Kidney glomerular epithelial cell (primary cell): ENCODE measurements around the gene FAM89B.
"Not testable (repeated sequence)": the region's sequence is repeated elsewhere in the genome, so short reads cannot be mapped to it uniquely, and the experiment has no call there.

ENCODE experiments used
- DNase-seq: peaks from one replicate; lab custom pipeline; 2025; lab: John Stamatoyannopoulos, UW

The FAM89B gene

DNA sequence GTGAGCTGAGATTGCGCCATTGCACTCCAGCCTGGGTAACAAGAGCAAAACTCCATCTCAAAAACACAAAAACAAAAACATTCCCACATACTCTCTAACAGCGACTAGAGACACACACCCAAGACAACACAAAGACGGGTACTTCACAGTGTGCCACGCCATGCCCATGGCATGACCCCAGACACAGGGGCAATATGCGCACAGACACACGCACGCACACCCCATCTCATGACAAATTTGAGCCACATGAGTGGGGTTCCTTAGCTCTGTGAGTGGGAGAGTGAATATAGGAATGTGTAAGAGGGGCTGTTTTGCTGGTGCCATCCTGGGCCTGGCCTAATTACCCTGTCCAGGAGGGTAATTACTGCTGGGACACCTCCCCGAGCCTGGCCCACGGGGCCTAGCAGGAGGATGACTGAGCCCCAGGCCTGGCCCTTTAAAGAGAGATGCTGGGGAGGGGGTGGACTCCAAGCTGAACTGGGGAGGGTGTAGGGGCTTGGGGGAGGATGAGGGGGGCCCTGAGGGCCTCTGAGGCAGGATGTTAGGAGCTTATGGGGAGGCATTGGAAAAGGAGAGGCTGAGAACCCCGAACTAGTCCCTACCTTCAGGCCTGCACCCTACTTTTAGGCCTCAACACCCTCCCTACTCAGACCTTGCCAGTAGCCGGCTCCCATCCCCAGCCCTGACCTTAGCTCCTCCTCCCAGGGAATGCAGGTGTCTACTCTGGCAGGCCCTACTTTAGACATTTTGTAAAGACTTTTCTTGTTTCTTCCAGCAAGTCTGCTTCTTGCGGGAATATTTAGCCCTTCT is 15.7 kb upstream of the FAM89B start:
- DNase-seq: no peak

DNA sequence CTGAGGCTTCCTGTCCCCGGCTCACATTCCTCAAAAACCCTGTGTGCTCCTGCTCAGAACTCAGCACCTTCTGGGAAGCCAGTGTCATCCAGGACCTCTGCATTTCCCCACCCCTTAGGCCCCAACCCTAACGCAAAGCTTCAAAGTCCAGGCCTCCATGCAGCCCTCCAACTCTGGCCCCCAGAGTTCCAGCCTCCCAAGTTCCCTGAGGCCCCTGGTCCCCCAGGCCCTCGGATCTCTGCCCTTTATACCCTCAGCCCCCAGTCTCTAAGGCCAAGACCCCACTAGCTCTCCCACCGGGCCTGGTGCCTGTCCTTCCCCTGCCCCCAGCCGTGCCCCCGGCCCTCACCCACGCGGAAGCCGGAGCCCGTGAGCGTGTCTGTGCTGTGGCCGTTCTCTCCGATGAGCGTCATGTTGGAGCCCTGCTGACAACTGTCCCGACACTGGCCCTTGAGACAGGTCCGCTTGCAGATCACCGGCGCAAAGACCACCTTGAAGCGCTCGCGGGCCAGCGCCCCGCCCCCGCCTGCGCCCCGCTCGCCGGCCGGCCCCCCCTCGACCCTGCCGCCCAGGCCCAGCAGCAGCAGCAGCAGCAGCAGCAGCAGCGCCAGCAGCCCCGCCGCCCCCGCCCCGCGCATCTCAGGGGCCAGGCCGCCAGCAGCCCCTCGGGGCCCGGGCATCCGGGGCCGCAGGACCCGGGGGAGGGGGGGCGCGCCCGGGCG is 14.9 kb upstream of the FAM89B start:
- DNase-seq: no peak

DNA sequence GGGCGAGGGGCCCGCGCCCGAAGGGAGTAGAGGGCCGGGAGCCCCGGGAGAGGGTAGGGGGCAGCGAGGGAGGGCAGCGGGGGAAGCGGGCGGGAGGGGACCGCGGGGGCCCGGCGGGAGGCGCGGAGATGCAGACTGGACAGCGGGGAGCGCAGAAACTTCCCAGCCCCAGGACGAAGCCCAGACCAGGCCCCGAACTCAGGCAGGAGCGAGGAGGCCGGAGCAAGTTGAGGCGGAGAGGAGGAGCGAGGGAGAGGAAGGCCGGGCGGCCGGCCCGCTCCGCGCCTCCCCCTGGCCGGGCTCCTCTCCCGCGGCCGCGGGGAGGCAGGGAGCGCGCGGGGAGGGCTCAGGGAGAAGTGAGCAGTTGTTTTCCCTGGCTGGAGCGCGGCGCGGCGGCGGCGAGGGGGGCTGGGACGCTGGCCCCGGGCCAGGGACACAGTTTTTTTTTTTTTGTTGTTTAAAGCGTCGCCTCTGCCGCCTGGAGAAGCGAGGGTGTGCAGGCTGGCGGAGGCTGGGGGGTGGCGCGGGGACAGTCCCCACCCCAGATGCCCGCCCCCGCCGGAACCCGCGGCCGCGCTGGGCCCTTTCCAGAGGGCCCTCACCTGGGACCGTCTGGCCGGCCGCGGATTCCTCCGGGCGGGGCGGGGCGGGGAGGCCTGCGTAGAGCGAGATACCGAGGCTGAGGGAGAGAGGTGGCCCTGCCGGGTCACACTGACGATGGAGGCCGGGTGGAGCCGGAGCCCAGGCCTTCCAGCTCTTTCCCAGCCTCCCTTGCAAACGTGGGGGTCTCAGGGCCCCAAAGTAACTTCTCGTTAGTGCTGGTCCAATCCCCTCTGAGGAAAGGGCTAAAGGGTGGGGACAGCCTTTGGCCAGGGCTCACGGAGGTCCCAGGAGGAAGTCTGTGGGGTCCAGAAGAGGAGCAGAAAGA is 14.1 kb upstream of the FAM89B start, which contains the start of gene LTBP3:
Gene LTBP3 (minus strand): TSS at position 358 of the 928 bp plus-strand sequence. CDS start 400 bp downstream, outside the sequence.
- no peak for DNase-seq

DNA sequence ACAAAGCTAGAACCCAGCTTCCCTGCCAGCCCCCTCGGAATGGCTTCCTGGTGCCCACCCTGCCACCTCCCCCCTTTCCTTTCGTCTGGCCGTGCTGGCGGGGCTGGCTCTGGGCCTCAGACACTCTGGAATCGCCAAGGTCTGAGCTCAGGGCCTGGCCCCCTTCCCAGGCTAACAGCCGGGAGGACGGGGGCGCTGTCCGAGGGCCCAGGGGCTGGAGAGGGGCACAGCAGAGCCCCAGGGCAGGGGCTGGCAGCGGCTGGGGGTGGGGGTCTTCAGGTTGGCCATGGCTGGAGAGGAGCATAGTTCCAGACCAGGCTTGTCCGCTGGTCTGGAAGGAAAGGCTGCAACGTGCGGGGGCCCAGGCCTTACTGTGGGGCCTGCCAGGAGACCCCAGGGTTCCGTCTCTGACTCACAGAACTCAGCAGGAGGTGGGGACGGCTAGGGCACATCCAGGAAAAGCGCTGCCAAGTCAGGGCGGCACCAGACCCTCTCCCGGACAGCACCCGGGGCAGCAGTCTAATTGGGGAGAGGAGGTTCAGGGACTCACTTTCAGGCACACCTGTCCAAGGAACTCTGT is 13.3 kb upstream of the FAM89B start:
- no peak for DNase-seq

DNA sequence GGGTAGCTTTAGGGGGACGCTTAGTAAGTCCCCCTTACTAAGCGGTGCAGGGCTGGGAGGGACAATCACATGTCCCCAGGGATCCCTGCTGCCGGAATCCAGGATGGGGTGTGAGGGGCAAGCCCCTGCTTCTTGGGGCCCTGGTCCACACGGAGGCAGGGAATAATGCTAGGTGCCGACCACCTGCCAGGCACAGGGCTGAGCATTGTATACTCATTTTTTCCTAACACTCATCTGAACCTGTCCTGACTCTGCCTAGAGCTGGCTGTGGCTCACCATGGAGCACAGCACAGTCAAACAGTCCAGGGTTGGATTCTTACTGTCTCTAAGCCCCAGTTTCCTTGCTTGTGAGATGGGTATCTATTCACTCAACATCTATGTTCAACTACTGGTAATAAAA is 12.8 kb upstream of the FAM89B start:
- no peak for DNase-seq

DNA sequence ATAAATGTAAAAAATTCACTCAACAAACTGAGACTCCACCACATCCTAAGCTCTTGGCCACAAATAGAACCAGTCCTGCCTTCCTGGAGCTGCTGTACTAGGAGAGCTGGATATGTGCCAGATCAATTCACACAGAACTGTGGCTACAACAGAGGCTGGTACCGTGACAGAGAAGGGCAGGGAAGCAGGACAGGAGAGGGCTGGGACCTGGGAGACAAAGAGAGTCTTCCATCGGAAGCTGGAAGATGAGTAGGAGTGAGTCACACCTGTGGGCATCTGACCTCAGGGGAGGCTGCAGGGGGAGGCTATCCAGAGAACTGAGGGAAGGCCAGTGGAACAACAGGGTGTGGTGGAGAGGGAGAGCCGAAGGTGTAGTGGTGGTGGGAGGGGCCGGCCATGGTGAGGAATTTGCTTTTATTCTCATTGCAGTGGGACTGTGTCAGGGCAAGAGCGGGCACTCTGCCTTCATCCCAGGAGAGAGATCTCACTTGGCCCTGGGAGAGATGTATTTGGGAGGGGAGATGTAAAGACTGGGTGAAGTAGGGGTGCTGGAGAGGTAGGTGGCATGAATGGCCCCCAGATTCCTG is 12.3 kb upstream of the FAM89B start:
- DNase-seq: no peak

DNA sequence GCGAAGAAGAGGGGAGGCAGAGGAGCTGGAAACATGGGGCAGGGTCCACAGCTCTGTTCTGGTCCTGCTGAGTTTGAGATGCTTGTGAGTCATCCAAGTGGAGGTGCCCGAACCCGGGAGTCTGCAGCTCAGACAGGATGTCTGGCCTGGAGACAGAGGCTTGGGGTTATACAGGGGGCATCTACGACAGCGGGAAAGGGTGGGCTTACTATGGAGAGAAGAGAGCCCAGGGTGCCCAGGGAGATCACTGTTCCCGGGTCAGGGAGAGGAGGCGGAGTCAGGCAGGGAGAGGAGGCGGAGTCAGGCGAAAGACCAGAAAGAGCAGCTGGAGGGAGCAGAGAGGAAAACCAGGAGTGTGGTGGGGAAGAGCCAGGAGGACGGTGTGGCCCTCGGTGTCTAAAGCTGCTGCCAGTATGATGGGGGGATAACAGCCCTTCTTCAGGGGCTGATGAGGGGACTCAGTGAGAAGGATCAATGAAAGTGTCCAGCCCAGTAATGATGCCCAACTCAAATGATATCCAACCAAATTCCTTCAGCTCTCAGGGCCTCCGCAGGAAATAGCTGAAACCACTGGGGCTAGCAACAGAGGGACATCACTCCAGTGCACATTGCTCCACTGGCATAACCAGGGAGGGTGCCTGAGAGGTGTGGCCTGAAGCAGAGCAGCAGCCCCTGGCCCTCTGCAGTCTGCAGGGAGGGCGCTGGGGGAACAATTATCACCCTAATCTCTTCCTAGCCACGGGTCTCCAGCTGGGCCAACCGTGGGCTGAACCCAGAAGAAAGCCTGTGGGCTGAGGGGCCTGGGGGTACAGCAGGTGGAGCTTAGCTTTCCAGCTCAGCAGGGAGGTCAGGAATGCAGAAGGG is 11.6 kb upstream of the FAM89B start:
- no peak for DNase-seq

DNA sequence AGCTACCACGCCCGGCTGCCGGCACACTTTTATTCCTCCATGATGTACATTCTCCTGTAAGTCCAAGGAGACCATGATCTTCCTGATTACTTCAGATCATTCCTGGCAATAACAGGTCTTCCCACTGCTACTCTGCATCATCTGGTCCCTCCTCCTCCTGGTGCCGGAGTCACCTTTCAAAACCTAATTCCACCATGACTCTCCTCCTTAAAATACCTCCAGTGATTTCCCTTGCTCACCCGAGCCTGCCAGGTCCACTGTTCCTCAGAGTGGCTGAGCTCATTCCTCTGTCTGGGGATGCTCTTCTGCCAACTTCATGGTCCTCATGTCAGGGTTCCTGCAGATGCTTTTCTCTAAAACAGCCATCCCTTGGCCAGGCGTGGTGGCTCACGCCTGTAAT is 10.3 kb upstream of the FAM89B start:
- no peak for DNase-seq

DNA sequence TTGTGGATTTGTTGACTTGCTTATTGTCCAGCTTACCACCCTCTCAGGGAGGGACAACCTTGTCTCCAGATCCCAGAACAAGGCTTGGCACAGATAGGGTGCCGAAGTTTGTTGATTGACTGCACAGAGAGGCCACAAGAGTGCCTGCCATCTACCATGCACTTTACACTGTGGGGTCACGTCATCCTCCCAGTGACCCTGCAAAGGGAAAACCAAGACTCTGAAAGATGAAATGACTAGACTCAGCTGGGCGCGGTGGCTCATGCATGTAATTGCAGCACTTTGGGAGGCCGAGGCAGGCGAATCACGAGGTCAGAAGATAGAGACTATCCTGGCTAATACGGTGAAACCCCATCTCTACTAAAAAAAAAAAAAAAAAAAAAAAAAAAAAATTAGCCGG is 9.6 kb upstream of the FAM89B start:
- DNase-seq: no peak

DNA sequence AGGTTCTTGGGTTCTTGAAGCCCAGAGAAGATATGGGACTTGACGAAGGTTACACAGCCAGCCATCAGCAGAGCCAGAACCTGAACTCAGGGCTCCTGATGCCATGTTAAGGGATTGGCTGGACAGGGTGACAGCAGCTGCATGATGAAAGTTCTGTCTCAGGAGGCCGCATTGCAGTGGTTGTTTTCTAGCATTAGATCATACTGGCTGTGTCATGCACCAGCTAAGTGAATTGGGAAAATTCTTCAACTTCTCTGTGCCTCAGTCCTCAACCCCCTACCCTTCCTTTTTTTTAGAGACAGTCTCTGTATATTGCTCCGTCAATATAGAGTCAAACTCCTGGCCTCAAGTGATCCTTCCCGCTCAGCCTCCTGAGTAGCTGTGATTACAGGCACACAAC is 8.7 kb upstream of the FAM89B start:
- DNase-seq: no peak

DNA sequence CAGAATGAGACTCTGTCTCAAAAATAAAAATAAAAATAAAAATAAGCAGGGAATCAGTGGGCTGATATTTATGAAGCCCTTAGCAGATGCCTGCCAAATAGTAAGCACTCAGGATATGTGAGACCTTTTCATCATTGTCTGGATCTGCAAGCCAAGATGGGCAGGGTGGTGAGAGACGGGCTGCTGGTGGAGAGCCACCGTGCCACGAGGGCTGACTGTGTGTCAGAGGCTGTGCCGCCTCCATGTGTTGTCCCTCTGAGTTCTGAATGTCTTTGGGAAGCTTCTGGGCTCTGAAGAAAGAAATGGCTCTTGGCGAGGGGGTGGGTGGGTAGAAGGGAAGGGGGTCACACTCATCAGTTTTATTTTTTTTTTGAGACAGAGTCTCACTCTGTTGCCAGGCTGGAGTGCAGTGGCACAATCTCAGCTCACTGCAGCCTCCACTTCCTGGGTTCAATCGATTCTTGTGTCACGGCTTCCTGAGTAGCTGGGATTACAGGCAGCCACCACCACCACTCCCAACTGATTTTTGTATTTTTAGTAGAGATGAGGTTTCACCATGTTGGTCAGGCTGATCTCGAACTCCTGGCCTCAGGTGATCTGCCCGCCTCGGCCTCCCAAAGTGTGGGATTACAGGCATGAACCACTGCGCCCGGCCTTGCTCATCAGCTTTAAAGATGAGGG is 7.3 kb upstream of the FAM89B start:
- not testable (repeated sequence) for DNase-seq

DNA sequence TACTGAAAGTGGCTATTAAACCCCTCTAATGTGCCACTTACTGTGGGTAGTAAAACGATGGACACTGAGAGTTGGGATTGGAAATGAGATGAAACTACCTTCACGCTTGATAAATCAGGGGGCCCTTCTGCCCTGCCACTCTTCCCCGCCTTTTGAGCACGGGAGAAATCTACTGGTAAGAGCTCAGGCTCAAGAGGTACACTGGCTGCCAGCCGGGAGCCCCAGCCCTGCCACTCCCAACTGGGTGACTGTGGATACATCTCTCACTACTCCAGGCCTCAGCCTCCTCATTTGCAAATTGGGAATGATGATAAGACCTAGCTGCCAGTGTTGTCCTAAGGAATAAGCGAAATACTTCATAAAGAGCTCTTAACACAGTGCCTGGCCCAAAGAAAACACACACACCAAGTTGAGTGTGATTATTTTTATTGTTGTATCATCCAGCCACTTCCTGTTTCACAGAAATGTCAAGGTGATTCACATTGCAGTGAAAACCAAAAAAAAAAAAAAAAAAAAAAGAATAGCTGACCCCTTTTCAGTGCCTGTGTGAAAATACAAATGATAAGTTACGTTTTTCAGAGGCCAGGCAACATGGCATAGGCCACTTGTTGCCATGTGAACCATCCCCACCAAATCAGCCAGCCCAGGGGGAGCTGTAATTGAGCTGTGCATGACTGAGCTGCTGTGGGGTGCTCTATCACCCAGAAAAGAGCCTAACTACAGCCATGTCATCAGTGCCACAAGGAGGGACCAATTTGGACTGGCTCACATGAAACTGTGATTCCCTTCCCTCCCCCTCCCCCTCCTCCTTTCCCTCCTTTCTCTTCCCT is 6.5 kb upstream of the FAM89B start:
- DNase-seq: no peak

DNA sequence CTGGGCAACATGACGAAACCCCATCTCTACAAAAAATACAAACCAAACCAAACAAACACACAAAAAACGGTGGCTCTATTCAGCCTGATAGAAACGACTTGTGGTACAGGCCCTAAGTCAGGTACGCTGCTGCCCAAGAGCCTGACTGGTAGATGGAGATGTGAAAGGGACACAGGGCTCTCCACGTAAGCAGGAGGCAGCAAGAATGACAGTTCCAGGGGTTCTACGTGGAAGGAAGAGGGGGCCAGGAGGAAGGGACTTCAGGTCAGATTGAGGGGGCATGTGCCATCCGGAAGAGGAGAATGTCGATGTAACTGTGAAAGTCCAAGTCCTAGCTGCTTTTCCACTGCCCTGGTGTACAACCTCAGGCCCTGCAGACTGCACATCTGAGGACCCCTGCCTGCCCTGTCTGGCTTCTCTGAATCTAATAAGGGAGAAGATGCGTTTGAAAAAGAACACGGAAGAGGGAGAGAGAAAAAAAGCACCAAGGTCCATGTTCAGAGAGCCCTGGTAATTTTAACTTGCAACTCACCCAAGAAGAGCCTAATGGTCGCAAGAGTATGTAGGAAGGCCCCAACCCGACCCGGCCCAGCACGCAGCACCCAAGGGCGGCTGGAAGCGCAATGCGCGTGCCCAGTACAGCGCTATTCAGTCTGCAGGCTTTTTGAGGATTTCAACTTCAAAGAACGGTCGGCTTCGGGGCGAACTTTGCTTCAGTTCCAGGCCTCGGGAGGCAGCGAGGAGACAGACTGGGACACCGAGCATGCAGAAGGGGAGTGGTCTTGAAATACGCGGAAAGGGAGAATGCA is 3.0 kb upstream of the FAM89B start:
- no peak for DNase-seq

DNA sequence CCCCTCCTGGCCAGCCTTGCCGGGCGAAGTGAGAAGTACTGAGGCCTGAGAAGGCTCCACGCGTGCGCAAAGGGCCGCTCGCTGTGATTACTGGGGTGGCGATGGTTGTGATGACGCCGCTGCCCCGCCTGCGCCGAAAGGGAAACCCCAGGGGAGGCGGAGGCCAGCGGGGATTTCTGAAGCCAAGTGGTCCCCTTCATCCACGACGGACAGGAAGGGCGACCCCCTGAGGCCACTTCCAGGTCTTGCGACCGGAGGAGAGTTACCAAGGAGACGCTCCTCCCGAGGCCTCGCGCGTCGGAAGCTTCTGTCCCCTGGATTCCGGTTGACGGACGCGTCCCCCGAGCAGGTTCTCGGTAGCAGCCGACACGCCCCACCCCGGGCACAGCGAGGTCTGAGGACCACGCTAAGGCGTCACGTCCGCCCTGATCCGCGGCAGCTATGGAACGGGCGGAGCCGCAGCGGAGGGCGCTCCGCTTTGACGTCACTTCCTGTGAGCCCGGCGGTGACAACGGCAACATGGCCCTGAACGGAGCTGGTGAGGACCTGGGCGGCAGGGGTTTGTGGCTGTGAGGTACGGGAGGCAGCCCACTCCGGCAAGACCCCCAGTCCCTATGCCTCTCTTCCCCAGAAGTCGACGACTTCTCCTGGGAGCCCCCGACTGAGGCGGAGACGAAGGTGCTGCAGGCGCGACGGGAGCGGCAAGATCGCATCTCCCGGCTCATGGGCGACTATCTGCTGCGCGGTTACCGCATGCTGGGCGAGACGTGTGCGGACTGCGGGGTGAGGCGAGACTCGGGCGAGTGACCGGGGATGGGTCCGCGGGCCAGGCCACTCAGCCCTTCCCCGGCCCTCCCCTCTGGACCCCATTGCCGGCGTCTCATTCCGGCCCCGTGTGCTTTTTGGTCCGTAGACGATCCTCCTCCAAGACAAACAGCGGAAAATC is 2.1 kb upstream of the FAM89B start, which contains the start of gene ZNRD2:
Gene ZNRD2 (plus strand): TSS at position 505 of the 946 bp plus-strand sequence. CDS start 15 bp downstream, at position 520.
- DNase-seq: no peak

DNA sequence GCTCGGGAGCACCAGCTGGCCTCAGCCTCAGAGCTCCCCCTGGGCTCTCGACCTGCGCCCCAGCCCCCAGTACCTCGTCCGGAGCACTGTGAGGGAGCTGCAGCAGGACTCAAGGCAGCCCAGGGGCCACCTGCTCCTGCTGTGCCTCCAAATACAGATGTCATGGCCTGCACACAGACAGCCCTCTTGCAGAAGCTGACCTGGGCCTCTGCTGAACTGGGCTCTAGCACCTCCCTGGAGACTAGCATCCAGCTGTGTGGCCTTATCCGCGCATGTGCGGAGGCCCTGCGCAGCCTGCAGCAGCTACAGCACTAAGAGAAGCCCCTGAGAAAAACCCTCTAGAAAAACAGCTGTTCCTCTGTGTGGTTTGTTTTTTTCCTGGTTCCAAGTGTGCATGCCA is 918 bp upstream of the FAM89B start:
- DNase-seq: no peak

DNA sequence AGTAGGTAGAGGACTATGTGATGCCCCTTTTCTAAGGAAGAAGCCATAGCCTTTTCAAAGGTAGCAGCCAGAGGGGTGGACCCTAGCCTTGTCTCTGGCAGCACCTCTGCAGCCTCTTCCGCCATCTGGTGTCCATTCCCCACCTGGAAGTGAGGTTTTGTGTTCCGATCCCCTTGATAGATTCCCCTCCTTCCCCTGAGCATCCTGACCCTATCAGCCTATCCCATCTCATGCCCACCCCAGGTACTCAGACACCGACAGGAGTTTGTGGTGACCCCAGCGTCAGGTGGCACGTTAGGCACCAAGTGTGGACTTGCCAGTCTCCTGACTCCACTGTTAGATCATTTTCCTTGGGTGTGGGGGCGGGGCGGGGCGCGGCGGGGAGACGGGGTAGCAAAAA is 398 bp upstream of the FAM89B start:
- no peak for DNase-seq
